ENCODE measurements around the gene MANF.

MANF gene

GRCh38 chr3:51390246-51391074 is 5.4 kb downstream of the MANF start:
- DNase-seq: peak; percentile 21

- peak; percentile 98 for DNase-seq
Measured at GRCh38 chr3:51391075-51391565, 6.0 kb downstream of the MANF start, which contains the start of gene RBM15B. Gene RBM15B, plus strand, starts transcription at chr3:51391285. Its CDS starts 115 bp downstream, at chr3:51391400.

- DNase-seq: peak; percentile 36
Measured at GRCh38 chr3:51391566-51392354, 6.7 kb downstream of the MANF start.

GRCh38 chr3:51392355-51393133 is 7.5 kb downstream of the MANF start:
- DNase-seq: peak; percentile 25

GRCh38 chr3:51393134-51393495 is 8.0 kb downstream of the MANF start:
- peak; percentile 10 for DNase-seq

DNA sequence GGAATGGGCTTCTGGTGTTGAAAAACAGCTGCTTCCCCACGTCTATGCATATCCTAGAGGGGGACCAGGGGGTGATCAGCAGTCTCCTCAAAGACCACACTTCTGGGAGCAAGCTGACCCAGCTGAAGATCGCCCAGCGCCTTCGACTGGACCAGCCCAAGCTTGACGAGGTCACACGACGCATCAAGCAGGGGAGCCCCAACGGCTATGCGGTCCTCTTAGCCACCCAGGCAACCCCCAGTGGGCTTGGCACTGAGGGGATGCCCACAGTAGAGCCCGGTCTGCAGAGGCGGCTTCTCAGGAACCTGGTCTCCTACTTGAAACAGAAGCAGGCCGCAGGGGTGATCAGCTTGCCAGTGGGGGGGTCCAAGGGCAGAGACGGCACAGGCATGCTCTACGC is 8.5 kb downstream of the MANF start:
- DNase-seq: peak; percentile 12

DNA sequence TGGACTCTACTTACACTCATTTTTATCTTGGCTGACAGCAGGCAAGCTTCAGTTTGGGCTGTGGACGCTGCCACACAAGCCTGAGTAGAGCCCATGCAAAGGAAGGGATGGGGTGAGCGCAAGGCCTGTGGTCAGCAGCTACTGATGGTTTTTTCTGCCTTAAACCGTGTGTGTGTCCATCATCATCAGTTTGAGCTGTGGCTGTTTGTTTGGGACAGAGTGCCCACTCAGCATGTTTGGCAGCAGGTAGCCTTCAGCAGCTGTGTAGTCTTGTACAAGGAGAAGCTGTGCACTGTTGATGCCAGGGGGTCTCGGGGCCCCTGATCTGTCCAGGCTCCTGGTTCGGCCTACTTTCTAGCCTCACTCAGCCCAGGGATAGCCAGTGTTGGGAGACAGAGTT is 9.4 kb downstream of the MANF start:
- no peak for DNase-seq

GRCh38 chr3:51395493-51396213 is 10.6 kb downstream of the MANF start:
- peak; percentile 16 for DNase-seq

GRCh38 chr3:51396401-51396800 is 11.3 kb downstream of the MANF start:
- no peak for DNase-seq

DNA sequence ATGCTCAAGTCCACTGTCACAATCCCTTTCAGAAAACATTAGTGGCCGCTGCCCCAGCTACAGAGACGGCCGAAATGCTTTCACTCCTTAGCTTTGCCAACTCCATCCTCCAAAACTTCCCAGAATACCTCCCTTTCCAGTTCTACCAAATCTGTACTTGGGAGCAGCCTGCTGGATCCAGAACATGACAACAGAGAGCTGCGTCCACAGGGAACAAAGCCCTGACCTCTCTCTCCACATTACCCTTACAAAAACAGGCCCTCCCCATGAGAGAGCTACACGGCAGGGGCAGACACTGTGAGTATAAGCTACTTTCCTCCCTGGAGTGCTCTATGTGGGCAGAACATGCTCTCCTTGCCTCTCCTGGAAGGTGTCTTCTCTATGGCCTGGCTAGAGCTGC is 12.3 kb downstream of the MANF start:
- no peak for DNase-seq

DNA sequence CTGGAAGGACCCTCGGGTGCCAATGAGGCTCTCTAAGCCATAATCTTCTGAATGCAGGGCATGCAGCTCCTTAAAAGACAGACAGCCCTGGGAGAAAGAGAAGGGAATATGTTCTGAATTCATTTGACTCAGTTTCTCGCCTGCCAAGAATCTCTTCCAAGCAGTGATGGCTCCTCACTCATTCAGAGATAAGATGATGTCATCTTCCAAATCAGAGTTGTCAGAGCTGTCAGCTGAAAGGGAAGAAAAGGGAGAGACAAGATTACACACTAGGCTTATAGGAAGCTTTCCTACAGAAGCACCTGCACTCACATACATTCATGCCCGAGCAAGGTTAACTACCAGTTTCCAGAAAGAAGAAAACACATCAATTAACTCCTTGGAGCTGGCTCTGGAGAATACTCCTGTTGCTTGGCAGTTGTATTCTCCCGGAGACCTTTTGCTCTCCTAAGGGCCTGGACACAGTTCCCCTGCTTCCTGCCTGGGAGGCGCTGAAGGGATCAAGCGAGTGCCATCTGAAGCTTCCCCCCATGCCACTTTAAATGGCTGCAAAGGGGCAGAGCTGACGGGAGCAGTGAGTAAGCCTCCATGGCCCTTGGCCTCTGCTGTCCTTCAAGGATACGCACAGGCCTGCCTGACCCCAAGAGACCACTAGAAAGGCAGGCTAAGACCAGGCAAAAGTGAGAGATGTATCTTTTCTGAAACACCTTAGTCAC is 13.7 kb downstream of the MANF start:
- no peak for DNase-seq

GRCh38 chr3:51400166-51400565 is 15.1 kb downstream of the MANF start:
- no peak for DNase-seq

GRCh38 chr3:51401735-51402134 is 16.6 kb downstream of the MANF start:
- DNase-seq: no peak

GRCh38 chr3:51403675-51404074 is 18.6 kb downstream of the MANF start:
- no peak for DNase-seq

- DNase-seq: no peak
Measured at GRCh38 chr3:51408021-51408420, 22.9 kb downstream of the MANF start.

DNA sequence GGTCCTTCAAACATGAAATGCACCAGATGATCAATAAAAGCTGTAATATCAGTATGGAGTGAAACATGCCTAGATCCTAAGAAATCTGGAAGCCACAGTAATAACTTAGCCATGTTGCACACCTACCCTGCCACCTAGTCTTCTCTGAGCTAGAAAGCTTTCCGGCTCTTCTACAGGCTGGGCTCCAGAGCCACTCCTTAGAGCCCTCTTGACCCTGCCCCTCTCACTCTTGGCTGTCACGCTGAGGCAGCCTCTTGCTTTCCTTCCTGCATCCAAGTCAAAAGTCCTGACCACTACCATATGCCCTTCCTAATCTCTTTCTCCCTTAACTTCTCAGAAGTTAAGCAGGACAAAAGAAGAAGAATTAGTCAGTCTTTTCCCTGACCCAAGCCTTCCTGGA is 23.7 kb downstream of the MANF start:
- DNase-seq: no peak

DNA sequence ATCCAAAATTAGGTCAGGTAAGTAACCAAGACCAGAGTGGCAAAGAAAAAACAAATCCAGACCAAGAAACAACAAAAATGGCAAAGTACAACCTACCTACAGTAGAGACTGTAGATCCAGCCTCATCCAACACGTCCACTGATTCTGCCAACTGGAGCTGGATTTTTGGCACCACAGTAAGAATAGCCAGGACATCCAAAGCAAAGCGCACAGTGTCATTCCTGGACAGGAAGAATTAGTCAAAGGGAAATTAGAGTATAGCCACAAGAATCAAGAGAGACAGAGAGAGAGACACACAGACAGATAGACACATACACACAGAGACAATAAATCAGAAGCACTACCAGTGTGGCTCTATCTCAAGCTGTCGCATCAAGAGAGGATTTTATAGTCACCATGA is 37.1 kb downstream of the MANF start:
- no peak for DNase-seq

DNA sequence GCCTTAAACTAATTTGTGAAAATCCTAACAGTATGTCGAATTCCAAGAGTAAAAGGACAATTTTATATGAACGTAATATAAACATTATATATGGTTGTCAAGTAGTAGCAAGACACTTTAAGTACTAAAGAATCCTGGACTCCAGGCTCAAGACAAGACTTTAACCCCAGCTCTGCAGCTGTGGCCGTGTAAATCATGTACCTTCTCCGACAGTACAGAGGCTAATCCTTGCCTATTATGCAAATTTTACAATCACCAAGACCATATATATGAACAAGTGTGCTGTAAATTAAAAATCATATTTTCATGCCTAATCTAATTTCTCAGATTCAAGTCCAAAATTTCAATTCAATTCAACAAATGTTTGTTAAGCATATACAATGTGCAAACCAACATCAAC is 41.8 kb downstream of the MANF start:
- DNase-seq: no peak

- no peak for DNase-seq
Measured at GRCh38 chr3:51429138-51429537, 44.0 kb downstream of the MANF start.

GRCh38 chr3:51434110-51434509 is 49.0 kb downstream of the MANF start:
- DNase-seq: no peak

DNA sequence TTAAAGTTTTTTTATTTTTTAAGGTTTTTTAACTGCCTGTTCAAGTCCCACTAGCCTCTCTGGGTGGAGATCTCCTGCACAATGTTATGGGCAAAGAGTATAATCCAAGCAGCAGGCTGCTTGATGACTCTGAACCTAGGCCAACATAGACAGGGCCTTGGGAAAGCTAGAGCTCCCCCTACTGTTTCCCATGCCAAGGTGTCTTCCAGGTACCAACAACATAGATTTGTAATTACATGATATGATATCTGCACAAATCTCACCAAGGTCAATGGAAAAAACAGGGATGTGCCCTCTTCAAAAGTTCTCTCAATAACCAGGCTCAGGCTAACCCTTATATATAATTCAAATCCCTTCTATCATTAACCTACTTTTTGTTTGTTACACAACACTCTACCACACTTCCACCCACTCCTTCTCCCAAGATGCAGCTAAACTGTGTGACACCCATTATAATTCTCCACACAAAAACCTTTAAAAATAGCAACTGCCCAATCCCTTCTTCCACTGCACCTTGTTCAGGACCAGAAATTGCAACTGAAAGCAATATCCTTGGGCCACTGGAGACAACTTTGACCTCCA is 49.7 kb downstream of the MANF start:
- DNase-seq: peak; percentile 18
